GM18867 (cell line): ENCODE measurements around the gene SEC16B.
A peak's percentile ranks its signal among the peaks of the same experiment; 100 is the strongest.

ENCODE experiments used
- ATAC-seq: cut with Tn5 transposase; IDR thresholded peaks from one replicate; pipeline ENCODE4 v1.9.1; 2021; ENCODE audit warnings: mild to moderate bottlenecking, moderate library complexity; ENCODE audit not compliant: unreplicated experiment

Gene SEC16B

DNA sequence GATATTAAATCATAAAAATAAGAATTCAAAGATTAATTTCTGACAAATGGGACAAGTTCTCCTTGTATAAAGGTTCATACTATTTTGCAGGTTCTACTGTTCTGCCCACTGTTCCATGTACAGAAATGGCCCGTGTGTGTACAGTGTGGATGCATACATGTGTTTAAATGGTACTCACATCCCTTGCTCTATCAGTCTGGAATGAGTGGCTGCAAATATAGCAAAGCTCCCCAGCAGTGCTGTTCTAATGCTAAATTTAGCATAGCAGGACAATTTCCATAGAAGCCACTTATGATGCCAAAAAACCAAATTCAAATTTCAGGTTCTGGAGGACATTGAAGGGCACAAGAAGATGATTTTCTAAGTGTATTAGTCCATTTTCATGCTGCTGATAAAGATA lies 9.4 kb upstream of the SEC16B start:
- ATAC-seq = no peak

DNA sequence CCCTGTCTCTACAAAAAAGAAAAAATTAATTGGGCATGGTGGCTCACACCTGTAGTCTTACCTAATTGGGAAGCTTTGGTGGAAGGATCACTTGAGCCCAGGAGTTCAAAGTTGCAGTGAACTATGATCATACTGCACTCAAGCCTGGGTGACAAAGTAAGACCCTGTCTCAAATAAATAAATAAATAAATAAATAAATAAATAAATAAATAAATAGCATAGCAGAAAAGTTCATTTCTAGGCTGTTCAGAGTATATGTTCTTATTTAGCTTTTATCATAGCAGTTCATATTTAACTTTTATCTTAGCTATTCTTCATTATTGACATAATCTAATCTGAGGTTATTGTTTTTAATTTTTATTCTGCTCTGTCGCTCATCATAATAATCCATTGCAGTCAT lies 8.7 kb upstream of the SEC16B start:
- no peak for ATAC-seq

DNA sequence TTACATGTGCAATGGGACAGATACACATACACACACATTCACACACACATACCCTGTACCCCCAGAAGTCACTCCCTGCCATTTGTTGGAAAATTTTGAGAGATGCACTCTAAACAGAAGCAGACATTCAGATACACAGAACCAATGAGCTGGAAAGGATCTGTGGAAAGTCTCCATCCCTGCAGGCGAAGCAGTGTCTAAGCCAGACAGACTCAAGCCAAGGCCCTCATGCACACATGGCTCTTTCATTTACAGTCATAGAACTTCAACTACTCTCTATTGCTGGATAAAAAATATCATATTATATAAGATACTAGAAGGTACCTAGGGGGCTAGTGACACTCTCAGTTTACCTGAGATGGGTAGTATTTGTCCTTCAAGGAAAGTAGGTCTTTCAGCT lies 7.3 kb upstream of the SEC16B start:
- ATAC-seq = no peak

DNA sequence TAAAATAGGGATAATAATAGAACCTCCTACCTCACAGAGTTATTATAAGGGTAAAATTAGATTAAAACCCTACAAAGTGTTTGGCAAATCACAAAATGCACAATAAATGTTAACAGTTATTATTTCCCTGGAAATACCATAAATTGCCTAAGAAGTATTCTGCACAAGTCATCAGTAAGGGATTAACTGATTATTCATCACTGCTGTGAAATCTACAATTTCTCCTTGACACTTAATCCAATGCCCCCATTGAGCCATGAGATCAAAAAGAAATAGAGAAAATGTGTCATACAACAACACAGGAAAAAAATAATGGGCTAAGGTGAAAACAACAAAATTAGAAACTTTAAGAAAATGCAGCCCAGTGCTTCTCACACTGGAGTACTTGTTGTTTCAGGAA lies 6.7 kb upstream of the SEC16B start:
- ATAC-seq = no peak

DNA sequence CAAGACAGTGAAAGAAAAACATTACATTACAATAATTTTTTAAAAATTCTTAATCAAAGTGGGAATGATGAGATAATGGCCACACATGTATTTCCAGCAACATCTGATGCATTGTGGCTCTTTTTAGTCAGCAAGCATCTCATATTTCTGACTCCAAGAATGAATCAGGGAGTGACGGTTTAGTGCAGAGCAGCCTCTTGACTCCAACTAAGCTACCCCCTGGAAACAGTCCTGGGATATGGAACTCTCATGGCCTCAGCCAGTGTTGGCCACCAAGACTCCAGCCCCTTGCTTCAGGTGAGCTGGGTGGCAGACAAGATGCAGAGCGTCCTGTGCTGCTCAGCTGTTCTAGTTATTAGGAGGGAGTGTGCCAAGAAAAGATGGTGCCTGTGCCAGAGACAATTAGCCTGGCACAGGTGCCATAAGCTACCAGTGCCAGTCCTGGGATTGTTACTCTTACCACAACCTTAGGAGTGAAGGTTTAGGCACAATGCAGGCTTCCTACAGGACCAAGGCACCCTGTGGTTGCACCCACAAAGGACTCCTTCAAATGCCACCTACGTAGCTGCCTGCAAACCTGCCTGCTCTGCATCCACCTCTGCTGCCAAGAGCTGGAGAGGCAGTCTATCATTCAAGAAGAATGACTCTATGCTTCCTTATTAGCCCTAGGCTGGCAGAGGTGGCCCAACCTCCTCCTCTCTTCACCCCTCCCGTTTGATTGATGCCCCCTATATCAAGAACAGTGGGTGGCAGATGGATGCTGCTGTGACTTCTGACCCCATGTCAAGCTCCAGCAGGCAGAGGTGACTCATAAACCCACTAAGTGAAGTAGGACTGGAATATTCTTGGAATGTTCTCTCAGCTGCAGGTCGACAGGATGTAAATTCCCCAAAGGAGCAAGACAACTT lies 6.0 kb upstream of the SEC16B start:
- ATAC-seq = no peak

DNA sequence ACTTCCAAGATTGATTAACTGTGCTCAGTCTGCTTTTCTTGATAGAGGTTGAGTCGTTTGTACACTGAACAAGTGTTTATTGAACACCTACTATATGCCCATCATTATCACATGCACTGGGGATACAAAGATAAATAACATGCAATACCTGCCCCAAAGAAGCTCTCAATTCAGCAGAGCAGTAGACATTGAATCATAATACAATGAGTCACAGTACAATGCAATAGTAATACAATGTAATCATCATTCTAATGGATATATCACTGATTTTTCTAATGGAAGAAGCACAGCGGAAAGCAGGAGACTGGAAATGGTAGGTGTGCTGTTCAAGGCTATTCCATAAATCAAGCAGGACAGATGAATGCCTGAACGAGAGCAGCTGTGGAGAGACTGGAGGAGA lies 3.7 kb upstream of the SEC16B start:
- no peak for ATAC-seq

DNA sequence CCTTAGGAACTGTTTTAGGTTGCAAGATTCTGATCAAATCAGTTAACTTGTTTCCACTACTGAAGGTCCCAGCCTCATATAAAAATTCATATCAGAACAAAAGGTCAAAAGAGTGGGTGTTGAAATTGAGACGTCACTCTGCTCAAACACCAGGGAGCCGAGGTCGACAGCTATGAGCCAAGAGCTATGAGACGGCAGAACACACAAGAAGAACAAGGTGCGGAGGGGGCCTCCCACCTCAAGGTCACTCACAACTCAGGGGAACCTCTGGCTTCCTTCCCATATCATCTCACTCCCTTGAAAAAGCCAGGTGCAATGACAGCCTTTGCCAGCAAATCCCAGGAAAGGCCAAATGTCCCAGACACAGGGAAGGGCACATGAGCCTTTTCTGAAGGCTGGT lies 749 bp downstream of the SEC16B start:
- ATAC-seq = no peak

DNA sequence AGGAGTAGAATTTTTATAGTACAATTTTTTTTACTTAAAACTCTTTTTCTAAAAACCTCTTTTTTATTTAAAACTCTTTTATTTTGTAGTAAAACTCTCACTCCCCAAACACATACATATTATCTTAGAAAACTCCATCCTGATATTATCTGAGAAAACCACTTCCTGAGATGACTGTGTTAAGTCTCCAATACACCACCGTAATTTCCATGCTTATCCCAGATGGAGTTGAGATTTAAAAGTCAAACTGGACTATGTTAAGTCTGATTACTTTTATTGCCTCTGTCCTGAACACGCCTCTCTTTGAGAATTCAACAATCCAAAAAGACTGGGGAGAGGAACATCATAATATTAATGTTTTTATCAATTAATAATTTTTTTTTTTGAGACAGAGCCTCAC lies 3.7 kb downstream of the SEC16B start:
- ATAC-seq = no peak

DNA sequence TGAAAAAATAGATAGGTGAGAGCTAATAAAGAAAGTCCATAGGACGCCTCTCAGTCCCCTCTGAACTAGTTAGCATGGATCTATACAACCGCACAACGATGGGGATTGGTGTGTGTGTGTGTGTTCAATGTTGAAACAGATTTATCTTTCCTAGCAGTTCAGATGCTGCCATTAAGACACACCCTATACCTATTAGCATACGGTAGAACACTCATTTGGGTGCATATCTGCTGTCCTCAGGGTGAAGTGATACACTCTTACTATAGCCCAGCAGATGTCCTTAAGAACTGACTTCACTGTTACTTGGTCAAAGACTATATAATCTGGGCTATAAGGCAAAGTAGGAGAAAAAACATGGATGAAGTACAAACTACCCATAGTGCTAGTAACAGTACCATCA lies 4.6 kb downstream of the SEC16B start:
- ATAC-seq = no peak

DNA sequence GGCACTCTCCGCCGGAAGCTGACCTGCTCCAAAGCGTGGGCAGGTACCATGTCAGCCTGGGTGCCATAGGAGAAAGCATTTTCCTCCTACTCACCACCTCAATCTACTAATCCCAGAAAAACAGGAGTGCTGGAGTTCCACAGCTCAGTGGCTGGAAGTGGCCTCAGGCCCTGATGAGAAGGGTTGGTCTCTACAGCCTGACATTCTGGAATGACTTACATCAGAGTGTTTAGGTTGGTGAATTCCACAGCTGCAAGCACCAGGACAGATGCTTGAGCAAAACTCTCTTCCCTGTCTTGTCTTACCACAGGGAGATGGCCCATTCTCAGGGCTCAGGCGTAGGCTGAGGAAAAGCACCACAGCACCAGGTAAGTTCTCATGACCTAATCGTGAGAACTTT lies 5.5 kb downstream of the SEC16B start:
- ATAC-seq = no peak

DNA sequence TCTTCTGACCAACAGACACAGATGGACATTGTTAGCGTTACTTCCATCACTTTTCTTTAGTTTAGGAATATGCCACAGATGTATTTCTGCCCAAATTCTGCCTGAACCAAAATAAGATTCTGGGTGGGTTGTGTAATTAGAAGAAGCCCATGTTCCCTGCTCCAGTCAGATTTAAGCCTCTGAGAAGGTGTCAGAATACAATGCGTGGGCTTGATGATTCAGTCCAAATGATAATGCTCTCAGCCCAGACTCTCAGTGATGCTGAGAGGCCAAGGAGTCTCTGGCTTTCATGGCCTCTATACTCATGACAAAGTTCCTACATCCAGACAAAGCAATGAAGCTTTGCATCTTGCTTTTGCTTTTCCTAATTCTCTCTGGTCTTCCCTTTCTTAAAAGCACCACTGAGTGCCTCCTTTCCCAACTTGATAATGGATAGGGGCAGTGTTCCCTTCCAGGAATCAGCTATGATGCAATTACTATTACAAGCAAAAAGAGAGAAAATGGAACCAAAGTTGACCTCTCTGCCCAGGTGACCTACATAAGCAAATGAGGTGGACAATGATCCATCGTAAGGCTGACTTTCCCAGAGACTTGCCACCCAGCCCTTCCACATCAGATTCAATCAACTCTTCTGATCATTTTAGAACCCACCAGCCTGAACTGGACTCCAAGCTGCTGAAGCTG lies 8.8 kb downstream of the SEC16B start:
- no peak for ATAC-seq

DNA sequence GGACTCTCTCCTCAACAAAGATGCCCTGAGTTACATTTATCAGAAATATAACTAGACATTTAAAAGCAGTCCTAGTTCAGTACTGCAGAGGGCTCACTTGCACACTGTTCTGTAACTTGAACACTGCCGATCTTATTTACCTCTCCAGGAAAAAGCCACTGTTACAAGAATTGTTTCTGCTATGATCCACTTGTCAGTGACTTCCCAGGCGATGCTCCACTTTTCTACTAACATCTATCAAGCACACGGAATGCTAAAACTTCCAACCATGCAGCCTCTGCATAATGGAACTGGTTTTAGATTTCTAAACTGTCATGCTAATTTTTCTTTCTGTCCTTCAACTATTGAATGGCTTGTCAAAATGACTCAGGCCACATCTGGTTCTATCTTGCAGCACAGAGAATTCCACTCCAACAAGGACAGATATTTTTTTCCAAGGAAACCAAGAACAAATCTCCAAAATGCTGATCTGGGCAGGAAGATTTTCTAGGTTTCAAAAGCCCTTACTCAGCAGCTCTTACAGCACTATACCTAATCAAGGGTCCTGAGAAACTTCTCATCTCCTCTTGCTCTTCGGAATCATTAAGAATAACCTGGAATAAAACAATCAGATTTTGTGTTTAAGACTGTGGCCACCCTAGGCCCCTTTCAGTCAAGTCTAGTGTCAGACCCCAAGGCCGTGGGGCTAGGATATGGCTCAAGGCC lies 9.9 kb downstream of the SEC16B start:
- ATAC-seq = no peak

DNA sequence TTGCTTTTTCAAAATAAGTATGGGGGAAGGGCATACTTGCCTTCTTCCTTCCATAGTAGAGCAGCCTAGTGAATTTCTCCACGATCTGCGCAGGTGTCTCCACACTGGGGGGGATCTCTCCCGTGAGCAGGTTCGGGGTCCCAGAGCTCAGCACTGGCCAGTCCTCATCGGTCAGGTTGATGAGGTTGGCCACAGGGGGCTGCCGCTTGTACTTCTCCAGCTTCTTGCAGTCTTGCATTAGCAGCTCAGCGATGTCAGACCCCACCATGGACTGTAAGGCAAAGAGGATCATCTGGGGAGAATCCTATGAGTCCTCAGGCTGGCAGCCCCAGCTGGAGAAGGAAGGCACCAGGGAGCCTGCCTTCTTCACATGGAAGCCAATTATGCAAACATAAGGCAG lies 11.8 kb downstream of the SEC16B start:
- ATAC-seq = no peak

DNA sequence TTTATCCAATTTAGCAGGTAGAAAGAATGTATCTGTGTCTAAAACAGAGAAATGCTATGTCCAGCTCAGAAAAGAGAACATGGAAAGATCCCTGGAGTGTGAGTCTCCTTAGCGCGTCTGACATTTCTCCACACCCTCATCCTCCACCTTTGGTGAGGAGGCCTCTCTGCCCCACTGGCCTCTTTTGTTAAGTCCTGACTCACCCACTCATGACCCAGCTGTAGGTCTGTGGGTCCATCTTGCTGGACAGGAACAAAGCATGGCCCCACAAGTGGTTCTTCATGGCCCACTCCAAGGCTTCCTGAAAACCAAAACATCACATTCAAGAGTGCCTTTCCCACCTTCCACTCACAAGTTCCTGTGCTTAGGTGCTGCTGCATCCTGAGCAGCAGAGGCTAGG lies 15.8 kb downstream of the SEC16B start:
- ATAC-seq = no peak

DNA sequence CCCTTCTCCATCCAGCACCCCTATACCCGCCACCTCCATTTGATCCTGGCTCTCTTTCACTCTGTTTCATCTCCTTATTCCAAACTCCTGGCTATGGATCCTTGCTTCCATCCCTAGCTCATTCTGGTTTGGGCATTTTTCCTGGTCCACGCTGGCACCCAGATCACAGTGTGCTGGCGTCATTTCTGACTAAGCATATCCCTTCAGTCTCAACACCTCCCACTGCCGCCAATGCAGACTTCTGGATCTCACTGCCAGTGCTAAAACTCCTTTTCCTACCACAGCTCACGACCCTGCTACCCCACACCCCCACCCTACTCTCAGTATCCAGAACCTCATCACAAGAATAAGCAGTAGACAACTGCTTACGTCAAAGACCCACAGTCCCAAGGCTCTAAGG lies 16.3 kb downstream of the SEC16B start:
- ATAC-seq = no peak

DNA sequence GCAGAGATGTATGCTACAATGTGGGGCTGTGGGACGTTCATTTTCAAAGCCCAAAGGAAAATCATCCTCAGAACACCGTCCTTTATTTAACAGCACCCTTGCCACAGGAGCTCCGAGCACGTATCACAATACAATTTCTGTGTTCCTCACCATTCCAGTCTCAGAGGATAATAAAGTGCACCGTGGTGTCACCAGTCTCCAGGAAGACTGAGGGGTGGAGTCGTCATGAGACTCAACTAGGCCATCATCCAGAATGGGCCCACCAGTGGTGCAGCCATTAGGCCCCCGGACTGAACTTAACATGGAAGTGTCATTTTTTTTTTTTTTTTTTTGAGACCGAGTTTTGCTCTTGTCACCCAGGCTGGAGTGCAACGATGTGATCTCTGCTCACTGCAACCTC lies 17.2 kb downstream of the SEC16B start:
- ATAC-seq = no peak

DNA sequence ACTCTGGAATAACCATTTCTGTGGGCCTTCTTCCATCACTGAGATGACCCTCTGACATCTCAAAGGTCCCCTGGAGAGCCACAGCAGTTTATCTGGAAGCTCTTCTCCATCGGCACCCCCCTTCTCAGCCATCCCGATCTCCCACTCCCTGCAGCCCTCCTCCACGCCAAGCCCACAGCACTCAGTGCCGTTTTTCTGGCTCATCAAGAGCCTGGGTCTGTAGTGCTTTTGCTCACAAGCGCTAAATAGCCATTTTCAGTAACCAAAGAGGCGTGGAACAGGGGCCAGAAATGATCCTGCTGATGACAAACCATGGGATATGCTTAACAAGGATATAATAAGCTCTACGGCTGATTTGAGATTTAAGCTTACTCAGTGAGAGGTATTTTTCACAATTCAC lies 17.6 kb downstream of the SEC16B start:
- no peak for ATAC-seq

DNA sequence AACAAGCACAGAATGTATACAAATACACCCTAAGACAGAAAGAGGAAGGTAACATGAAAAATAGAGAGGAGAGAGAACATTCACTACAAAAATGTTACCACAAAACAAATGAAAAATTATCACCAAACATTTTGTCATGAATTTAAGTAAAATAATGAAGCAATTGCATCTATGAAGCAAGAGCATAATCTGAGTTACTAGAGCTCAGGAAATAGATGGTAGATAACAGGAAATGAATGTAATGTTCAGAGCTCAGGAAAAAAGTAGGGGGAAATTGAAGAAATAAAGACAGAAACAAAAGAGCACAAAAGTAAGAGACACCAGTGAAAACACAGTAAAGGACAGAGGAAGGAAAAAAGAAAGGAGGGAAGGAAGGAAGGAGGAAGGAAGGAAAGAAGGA lies 19.4 kb downstream of the SEC16B start:
- no peak for ATAC-seq

DNA sequence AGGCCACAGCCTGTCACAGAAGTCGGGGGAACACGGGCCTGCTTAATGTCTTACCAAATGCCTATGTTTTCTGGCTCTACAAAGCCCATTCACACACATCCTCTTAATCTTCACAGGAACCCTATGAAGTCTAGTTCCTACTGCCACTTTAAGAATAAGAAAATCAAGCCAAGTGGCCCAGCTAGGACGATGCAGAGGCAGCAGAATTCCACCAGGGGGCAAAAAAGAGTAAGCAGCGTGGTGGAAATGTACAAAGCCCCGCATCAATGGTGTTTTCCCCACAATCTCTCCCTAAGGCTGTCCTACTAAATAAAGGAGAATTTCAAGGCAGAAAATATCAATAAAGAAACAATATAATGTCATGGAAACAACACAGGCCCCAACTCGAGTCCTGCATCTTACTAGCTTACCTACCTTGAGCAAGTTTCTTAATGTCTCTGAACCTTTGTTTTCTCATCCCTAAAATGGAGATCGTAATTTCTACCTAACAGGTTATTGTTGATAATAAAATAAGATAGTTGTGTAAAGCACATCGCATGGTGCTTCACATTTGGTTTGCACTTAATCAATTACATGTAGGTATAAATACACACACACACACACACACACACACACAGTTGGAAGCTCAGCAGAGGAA lies 21.4 kb downstream of the SEC16B start:
- peak; percentile 93 for ATAC-seq

DNA sequence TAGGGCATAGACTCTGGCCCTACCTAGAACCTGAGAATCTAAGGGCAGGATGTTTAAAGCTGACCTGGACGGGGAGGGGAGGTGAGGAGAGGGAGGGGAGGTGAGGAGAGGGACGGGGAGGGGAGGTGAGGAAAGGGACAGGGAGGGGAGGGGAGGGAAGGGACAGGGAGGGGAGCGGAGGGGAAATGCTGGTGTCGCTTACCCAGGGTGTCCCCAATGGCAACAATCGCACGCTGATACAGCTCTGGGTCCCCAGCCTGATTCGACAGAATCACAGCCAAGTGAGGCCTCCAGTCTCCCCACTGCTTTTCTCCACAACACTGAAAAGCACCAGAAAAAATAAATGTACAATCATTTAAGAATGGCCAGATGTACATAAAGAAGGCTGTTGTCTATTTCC lies 22.2 kb downstream of the SEC16B start:
- ATAC-seq = no peak

DNA sequence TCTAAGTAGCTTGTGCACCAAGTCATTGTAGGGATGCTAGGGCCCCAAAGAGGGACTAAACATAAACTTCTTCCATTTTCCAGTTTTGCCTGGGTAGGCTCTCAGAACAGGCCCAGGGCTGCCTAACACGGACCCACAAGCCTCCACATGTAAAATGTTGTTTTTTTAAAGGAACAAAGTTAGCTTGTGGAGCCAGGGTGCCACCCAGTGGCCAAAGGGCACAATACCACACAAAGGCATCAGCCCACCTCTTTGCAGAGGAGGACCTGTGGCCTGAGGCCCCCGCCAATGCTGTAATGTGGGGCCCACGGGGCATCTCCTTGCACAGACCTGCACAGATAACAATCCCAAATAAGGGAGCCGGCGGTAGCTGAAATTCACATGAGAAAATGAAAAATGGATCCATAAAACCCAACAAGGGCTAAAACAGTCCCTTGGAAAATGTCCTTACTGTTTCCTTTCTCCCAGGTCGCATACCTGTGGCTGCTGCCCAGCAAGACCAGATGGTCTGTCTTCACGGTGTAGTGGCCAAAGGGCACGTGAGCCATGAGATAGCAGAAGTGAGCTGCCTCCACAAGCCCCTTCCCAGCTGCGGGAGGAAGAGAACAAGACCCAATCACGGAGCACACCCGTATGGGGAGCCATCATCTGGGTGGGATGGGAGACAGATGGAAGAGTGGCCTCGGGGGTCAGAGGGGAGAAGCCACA lies 23.8 kb downstream of the SEC16B start:
- peak; percentile 62 for ATAC-seq
